Transverse colon (tissue), 4 donors: ENCODE results near the gene CHMP6. TPM values are rescaled to one million over a fixed set of nuclear protein-coding genes. Genes with fewer than 3 reads are reported as not detected.

ENCODE experiments used
- DNase-seq: peaks from one replicate; pipeline ENCODE4 v3.0.0-alpha.2; 2019
- H3K27ac ChIP-seq, 4 donors: fragments of 200-600 bp; sonication (generic); 2 replicates each; pipeline ENCODE4 v1.5.1; 2016 to 2018; ENCODE audit warnings: inconsistent platforms in 4 of 4
- H3K27me3 ChIP-seq: fragments of 200-600 bp; sonication (generic); 2 replicates; pipeline ENCODE4 v1.5.1; 2017; ENCODE audit warnings: inconsistent platforms
- H3K36me3 ChIP-seq, 4 donors: fragments of 200-600 bp; sonication (generic); 2 replicates each; pipeline ENCODE4 v1.5.1; 2017 to 2019; ENCODE audit warnings: inconsistent platforms in 4 of 4
- H3K4me1 ChIP-seq, 4 donors: fragments of 200-600 bp; sonication (generic); 2 replicates each; pipeline ENCODE4 v1.5.1; 2017 to 2020; ENCODE audit warnings: inconsistent platforms in 4 of 4
- H3K4me3 ChIP-seq, 4 donors: fragments of 200-600 bp; sonication (generic); 1 replicate in 1 of 4; 2 replicates in 3 of 4; pipeline versions ENCODE4 v1.5.1 to v1.6.1; 2017 to 2019; ENCODE audit warnings: inconsistent platforms in 4 of 4
- H3K9me3 ChIP-seq, 2 donors: fragments of 200-600 bp; sonication (generic); 2 replicates each; pipeline ENCODE4 v1.5.1; 2017 to 2019; ENCODE audit warnings: inconsistent platforms in 2 of 2
- EP300 ChIP-seq: sonication (generic); formaldehyde crosslinking; IDR thresholded peaks from one replicate; pipeline ENCODE4 v1.6.1; 2017; ENCODE audit warnings: antibody characterized with exemption, low read depth
- POLR2A ChIP-seq: fragments of 450-650 bp; IDR thresholded peaks from one replicate; pipeline ENCODE4 v1.6.1; 2016; ENCODE audit warnings: antibody characterized with exemption, mild to moderate bottlenecking, moderate library complexity
- POLR2AphosphoS5 ChIP-seq, 3 donors: sonication (generic); formaldehyde crosslinking; IDR thresholded peaks; one replicate each; pipeline ENCODE4 v1.6.1; 2016; ENCODE audit warnings: antibody characterized with exemption in 3 of 3
- WGBS, 2 donors: methylation state at CpG; one replicate each; pipeline ENCODE4 v1.1.5; 2018; ENCODE audit warnings: low coverage in 1 of 2; 5-methylcytosine and 5-hydroxymethylcytosine counted together
- in situ Hi-C, 4 donors: fragments of 200-750 bp; cut with MboI; loops; one replicate each; pipeline versions ENCODE4 v1.15.0 to v1.15.1; 2017; ENCODE audit warnings: low sequenced_read_pairs in 3 of 4, low pct_ligation_motif_present in 1 of 4, low pct_unique_long_range_greater_than_20kb in 1 of 4
- intact Hi-C: fragments of 100-400 bp; cut with DNase I; formaldehyde crosslinking; loops from one replicate; pipeline ENCODE4 v1.15.1; 2023; ENCODE audit warnings: low total_unique reads
- total RNA-seq, 4 donors: library from RNA; depleted of rRNA; stranded (reverse); fragments of >200 nt; gene quantifications; one replicate each; pipeline ENCODE4 v1.1.0, GENCODE V29; 2016
- TF ChIP-seq, protein P1 (sequence below), 5 experiments: fragments of 200-600 bp in 3 of 5; fragments of 450-650 bp in 2 of 5; sonication (generic) in 3 of 5; IDR thresholded peaks; 1 replicate in 2 of 5; 2 replicates in 3 of 5; pipeline ENCODE4 v1.5.1; 2016 to 2017; ENCODE audit warnings: antibody characterized with exemption in 5 of 5, inconsistent platforms in 3 of 5, mild to moderate bottlenecking in 2 of 5, moderate library complexity in 1 of 5

CHMP6 gene
- total RNA-seq, 4 donors from 2014 or later = 38.6 to 107 (median 41.7) TPM

DNA sequence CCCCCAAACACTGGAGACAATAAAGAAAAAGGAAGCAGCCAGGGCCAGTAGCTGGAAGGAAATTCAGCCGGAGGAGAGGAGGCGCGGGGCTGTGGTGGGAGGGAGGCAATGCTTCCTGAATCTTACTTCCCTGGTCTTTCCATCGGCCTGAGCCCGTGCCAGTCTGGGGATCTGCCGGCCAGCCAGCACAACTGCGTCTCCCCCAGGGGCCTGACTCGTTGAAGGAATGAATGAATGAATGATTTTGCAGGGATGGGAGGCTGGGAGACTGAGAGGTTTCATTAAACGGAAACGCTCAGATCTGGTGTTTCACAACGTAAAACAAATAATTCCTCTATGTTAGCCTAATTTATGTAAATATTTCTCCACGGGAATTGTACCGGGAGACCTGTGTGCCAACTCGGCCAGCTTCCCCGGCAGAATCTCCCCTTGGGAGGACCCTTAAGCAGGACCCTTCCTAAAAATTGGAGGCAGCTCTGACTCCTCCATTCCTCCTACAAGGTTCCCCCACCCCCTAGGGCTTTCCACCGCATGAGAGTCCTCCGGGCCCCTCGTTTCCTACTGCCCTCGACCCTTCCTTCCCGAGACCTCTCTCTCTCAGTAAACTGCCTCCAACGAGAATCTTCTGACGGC, 42.0 kb downstream of the CHMP6 start:
- Histone ChIP-seq H3K36me3 (no peaks in the 10 kb centered on the region), H3K4me1 (peaks cover 10 to 60% (median 37%) of the 10 kb centered on the region in 4 donors), H3K27me3 (peaks cover 5% of the 10 kb centered on the region), H3K27ac (peak overlapping the region; percentile 62 to 81 (median 72)), H3K9me3 (no peaks in the 10 kb centered on the region), H3K4me3 (peak overlapping the region; percentile 68 to 82 (median 79))
- TF ChIP-seq EP300 (no peak), POLR2AphosphoS5 (IDR thresholded peaks at IDR 0.05) (no peak), POLR2A (no peak)
- TF ChIP-seq, protein P1, sequence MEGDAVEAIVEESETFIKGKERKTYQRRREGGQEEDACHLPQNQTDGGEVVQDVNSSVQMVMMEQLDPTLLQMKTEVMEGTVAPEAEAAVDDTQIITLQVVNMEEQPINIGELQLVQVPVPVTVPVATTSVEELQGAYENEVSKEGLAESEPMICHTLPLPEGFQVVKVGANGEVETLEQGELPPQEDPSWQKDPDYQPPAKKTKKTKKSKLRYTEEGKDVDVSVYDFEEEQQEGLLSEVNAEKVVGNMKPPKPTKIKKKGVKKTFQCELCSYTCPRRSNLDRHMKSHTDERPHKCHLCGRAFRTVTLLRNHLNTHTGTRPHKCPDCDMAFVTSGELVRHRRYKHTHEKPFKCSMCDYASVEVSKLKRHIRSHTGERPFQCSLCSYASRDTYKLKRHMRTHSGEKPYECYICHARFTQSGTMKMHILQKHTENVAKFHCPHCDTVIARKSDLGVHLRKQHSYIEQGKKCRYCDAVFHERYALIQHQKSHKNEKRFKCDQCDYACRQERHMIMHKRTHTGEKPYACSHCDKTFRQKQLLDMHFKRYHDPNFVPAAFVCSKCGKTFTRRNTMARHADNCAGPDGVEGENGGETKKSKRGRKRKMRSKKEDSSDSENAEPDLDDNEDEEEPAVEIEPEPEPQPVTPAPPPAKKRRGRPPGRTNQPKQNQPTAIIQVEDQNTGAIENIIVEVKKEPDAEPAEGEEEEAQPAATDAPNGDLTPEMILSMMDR (IDR thresholded peaks at IDR 0.05) = no peak
- DNase-seq = no peak
- intact Hi-C loops = loop anchor here (5.0 kb wide), 1 partner anchor 46 kb away; no protein-coding TSS in a partner anchor
- in situ Hi-C loops = no loop called here
- 9 to 13% methylated on average over 11 to 22 of the region's 22 CpGs for WGBS, 2 donors

DNA sequence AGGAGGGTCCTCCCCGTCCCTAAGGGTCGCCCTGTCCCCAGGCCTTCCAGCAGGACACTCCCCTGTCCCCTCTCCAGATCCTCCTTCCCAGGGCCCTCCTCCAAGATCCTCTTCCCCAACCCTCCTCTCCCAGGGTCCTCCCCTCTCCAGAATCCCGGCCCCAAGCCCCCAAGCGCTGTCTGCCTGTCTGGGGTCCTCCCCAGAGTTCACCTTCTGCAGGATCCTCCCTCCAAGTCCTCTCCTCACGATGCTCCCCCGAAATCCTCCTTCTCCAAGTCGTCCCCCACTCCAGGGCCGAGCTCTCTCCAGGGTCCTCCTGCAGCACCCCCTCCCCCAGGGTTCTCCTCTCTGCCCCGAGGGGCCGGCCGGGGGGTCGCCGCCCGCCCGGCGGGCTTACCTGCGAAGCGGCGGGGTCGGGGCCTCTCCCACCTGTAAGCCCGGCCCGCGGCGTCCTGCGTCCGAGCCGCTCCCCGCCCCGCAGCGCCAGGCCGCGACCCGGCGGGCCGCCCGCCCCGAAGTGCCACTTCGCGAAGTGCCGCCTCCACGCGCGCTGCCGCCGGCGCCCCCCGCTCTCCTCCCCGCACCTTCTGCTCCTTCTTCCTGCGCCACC, 42.6 kb downstream of the CHMP6 start:
- Histone ChIP-seq H3K27ac (peak overlapping the region; percentile 62 to 81 (median 72)), H3K4me1 (peaks cover 10 to 65% (median 41%) of the 10 kb centered on the region in 4 donors), H3K9me3 (no peaks in the 10 kb centered on the region), H3K27me3 (no peaks in the 10 kb centered on the region), H3K4me3 (peak overlapping the region; percentile 68 to 82 (median 79)), H3K36me3 (no peaks in the 10 kb centered on the region)
- no peak for DNase-seq
- TF ChIP-seq EP300 (no peak), POLR2AphosphoS5 (IDR thresholded peaks at IDR 0.05) (no peak), POLR2A (no peak)
- TF ChIP-seq, protein P1 (IDR thresholded peaks at IDR 0.05) = no peak
- in situ Hi-C loops = no loop called here
- 1 to 8% methylated on average over 5 to 43 of the region's 49 CpGs for WGBS, 2 donors
- intact Hi-C loops = loop anchor here (5.0 kb wide), 1 partner anchor 47 kb away; no protein-coding TSS in a partner anchor

DNA sequence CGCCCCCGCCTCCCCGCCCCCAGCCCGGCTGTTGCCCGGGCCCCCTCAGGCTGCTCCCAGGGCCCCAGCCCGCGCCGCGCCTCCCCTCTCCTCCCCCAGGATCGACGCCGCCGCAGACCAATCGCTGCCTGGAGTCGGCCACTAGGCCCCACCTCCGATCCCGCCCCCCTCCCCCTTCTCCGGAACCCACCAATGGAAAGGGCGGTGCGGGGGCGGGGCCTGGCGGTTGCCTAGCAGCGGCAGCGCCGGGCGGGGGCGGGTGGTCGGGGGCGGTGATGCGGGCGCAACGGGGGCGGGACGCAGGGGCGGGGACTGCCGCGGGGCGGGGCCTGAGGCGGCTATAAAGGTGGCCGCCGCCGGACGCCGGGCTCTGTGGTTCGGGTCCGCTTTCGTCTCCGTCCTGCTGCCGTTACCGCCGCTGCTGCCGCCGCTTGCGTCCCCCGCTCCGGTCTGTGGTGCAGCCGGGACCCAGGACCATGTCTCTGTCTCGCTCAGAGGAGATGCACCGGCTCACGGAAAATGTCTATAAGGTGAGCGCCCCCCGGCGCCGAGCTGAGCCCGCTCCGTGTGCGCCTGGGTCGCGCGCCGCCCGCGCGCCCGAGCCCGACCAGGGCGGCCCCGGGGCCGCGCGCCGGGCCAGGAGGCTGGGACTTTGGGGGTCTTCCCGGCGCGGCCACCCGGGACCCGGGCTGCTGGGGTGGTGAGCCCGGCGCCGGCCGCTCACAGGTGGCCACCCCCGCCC, 43.3 kb downstream of the CHMP6 start, which contains the start of gene BAIAP2:
Gene BAIAP2 (plus strand): TSS at position 373 of the 742 bp plus-strand sequence. CDS start 104 bp downstream, at position 477.
- DNase-seq = peak; percentile 97
- peaks cover 12 to 68% (median 44%) of the 10 kb centered on the region in 4 donors for H3K4me1 ChIP-seq
- TF ChIP-seq POLR2AphosphoS5 (IDR thresholded peaks at IDR 0.05) = peak; percentile 99
- TF ChIP-seq, protein P1 (IDR thresholded peaks at IDR 0.05) = no peak
- peak; percentile 95 for TF ChIP-seq POLR2A
- no peak for TF ChIP-seq EP300
- 1% methylated on average over 30 of the region's 92 CpGs; no CpG with 5 or more reads in 1 of the 2 donors for WGBS, 2 donors
- peak within 1 kb of the TSS; percentile 68 to 82 (median 79) for H3K4me3 ChIP-seq
- intact Hi-C loops = loop anchor here (5.0 kb wide), 1 partner anchor 48 kb away; no protein-coding TSS in a partner anchor
- no peaks in the 10 kb centered on the region for H3K9me3 ChIP-seq
- no peaks in the 10 kb centered on the region for H3K36me3 ChIP-seq
- no peaks in the 10 kb centered on the region for H3K27me3 ChIP-seq
- H3K27ac ChIP-seq = peak within 1 kb of the TSS; percentile 67 to 84 (median 77)
- in situ Hi-C loops = no loop called here
